Right forelimb (tissue), 1 donor: ENCODE measurements around the gene TBX6.
"Not testable (repeated sequence)": the region's sequence is repeated elsewhere in the genome, so short reads cannot be mapped to it uniquely, and the experiment has no call there.

ENCODE experiments used
- DNase-seq: peaks from one replicate; pipeline ENCODE4 v3.0.0-alpha.2; 2018

Gene TBX6

GRCh38 chr16:30091474-30092372, at the start of gene TBX6:
Gene TBX6 (minus strand): TSS chr16:30091924. CDS start chr16:30091193, 731 bp downstream.
- peak; percentile 95 for DNase-seq

- no peak for DNase-seq
These were observed 48.1 kb upstream of the TBX6 start for GRCh38 chr16:30139583-30140481.

- DNase-seq, result no peak
These were observed 46.2 kb upstream of the TBX6 start for GRCh38 chr16:30137897-30138296.

GRCh38 chr16:30136971-30137605, 45.4 kb upstream of the TBX6 start:
- DNase-seq, result no peak

GRCh38 chr16:30132591-30132990, 40.9 kb upstream of the TBX6 start:
- DNase-seq, result no peak

GRCh38 chr16:30131869-30132475, 40.2 kb upstream of the TBX6 start:
- no peak for DNase-seq

- DNase-seq, result no peak
These were observed 36.3 kb upstream of the TBX6 start for GRCh38 chr16:30127993-30128392.

GRCh38 chr16:30125690-30126089, 34.0 kb upstream of the TBX6 start:
- DNase-seq, result not testable (repeated sequence)

GRCh38 chr16:30124985-30125379, 33.3 kb upstream of the TBX6 start:
- DNase-seq, result no peak

GRCh38 chr16:30122604-30123160, 31.0 kb upstream of the TBX6 start:
- no peak for DNase-seq

- no peak for DNase-seq
These were observed 30.2 kb upstream of the TBX6 start for GRCh38 chr16:30121741-30122571.

- DNase-seq, result no peak
These were observed 28.8 kb upstream of the TBX6 start for GRCh38 chr16:30120340-30121105.

- DNase-seq, result no peak
These were observed 27.7 kb upstream of the TBX6 start for GRCh38 chr16:30119428-30119827.

GRCh38 chr16:30117768-30118167, 26.0 kb upstream of the TBX6 start:
- DNase-seq, result no peak

GRCh38 chr16:30116291-30117207, 24.8 kb upstream of the TBX6 start:
- DNase-seq, result no peak

- DNase-seq, result no peak
These were observed 23.5 kb upstream of the TBX6 start for GRCh38 chr16:30115238-30115637.

GRCh38 chr16:30114833-30115232, 23.1 kb upstream of the TBX6 start:
- not testable (repeated sequence) for DNase-seq

- no peak for DNase-seq
These were observed 22.7 kb upstream of the TBX6 start for GRCh38 chr16:30114411-30114810.

GRCh38 chr16:30113711-30114333, 22.1 kb upstream of the TBX6 start:
- no peak for DNase-seq
